ENCODE measurements around the gene PLEKHH3. TPM values are rescaled to one million over a fixed set of nuclear protein-coding genes. Genes with fewer than 3 reads are reported as not detected.

PLEKHH3 gene
- polyA plus RNA-seq, 1 donor (not counting 4 experiments of a cell fraction or from before 2014, with no cell fraction given) = 4.9 TPM

GRCh38 chr17:42669977-42670788, 6.6 kb downstream of the PLEKHH3 start:
- peaks cover 2% of the 10 kb centered on the region for H3K79me2 ChIP-seq (ENCODE audit: control insufficient read depth, insufficient read depth, low read length)
- no peak overlapping the region for H3K4me3 ChIP-seq (ENCODE audit: control insufficient read depth in 2 of 3, extremely low read depth in 1 of 3, insufficient read depth in 2 of 3, low read depth in 1 of 3, low read length in 3 of 3)
- H3K9me3 ChIP-seq (ENCODE audit: control insufficient read depth, low read depth, low read length) = no peaks in the 10 kb centered on the region
- FAIRE-seq (no peak), DNase-seq (ENCODE audit: low read depth, low spot score) (no peak)
- no peaks in the 10 kb centered on the region for H3K27me3 ChIP-seq (ENCODE audit: control insufficient read depth, extremely low read depth, insufficient read depth, low read length)
- H3K27ac ChIP-seq (ENCODE audit: control insufficient read depth, insufficient read depth, low read length) = no peak overlapping the region
- H3K9ac ChIP-seq (ENCODE audit: control insufficient read depth, extremely low read depth, insufficient read depth, low read length) = no peak overlapping the region
- dilution Hi-C loops (cut with MboI; ENCODE audit: extremely low pct_ligation_motif_present, low sequenced_read_pairs) = loop anchor here (10.0 kb wide), 1 partner anchor 65 kb away; the partner anchor contains the start of genes RETREG3 and TUBG1
- peaks cover 32 to 40% of the 10 kb centered on the region in 2 experiments for H3K36me3 ChIP-seq (ENCODE audit: control insufficient read depth in 2 of 2, extremely low read depth in 1 of 2, insufficient read depth in 2 of 2, low read length in 2 of 2)
- peaks cover 8% of the 10 kb centered on the region for H4K20me1 ChIP-seq (ENCODE audit: control insufficient read depth, extremely low read depth, insufficient read depth, low read length)
- H3K4me2 ChIP-seq (ENCODE audit: control insufficient read depth, extremely low read depth, insufficient read depth, low read depth, low read length) = no peak overlapping the region
- H3K4me1 ChIP-seq (ENCODE audit: control insufficient read depth, extremely low read depth, insufficient read depth, low read length) = peaks cover 55% of the 10 kb centered on the region
- H3K9me1 ChIP-seq (ENCODE audit: control insufficient read depth, extremely low read depth, insufficient read depth, low read length) = peaks cover 4% of the 10 kb centered on the region
- TF ChIP-seq CTCF (optimal IDR thresholded peaks at IDR 0.05 in 1 of 3, IDR thresholded peaks at IDR 0.05 in 1 of 3, conservative IDR thresholded peaks at IDR 0.05 in 1 of 3; ENCODE audit: extremely low read depth in 1 of 3, insufficient read depth in 2 of 3, low read length in 3 of 3) (no peak), EZH2 (IDR thresholded peaks at IDR 0.05; ENCODE audit: low read length) (no peak)
- no peak overlapping the region for H2AFZ ChIP-seq (ENCODE audit: control insufficient read depth, low read length)

- Histone ChIP-seq H3K27me3 (ENCODE audit: control insufficient read depth, extremely low read depth, insufficient read depth, low read length) (no peaks in the 10 kb centered on the region), H3K27ac (ENCODE audit: control insufficient read depth, insufficient read depth, low read length) (no peak overlapping the region), H3K4me2 (ENCODE audit: control insufficient read depth, extremely low read depth, insufficient read depth, low read depth, low read length) (no peak overlapping the region), H3K9me3 (ENCODE audit: control insufficient read depth, low read depth, low read length) (no peaks in the 10 kb centered on the region), H3K9ac (ENCODE audit: control insufficient read depth, extremely low read depth, insufficient read depth, low read length) (no peak overlapping the region), H3K36me3 (ENCODE audit: control insufficient read depth in 2 of 2, extremely low read depth in 1 of 2, insufficient read depth in 2 of 2, low read length in 2 of 2) (peaks cover 32 to 40% of the 10 kb centered on the region in 2 experiments), H3K4me3 (ENCODE audit: control insufficient read depth in 2 of 3, extremely low read depth in 1 of 3, insufficient read depth in 2 of 3, low read depth in 1 of 3, low read length in 3 of 3) (no peak overlapping the region), H3K4me1 (ENCODE audit: control insufficient read depth, extremely low read depth, insufficient read depth, low read length) (peaks cover 50% of the 10 kb centered on the region), H4K20me1 (ENCODE audit: control insufficient read depth, extremely low read depth, insufficient read depth, low read length) (peaks cover 6% of the 10 kb centered on the region), H2AFZ (ENCODE audit: control insufficient read depth, low read length) (no peak overlapping the region), H3K79me2 (ENCODE audit: control insufficient read depth, insufficient read depth, low read length) (peaks cover under 1% of the 10 kb centered on the region), H3K9me1 (ENCODE audit: control insufficient read depth, extremely low read depth, insufficient read depth, low read length) (peaks cover 4% of the 10 kb centered on the region)
- no peak for DNase-seq (ENCODE audit: low read depth, low spot score)
- dilution Hi-C loops (cut with MboI; ENCODE audit: extremely low pct_ligation_motif_present, low sequenced_read_pairs) = loop anchor here (10.0 kb wide), 1 partner anchor 65 kb away; the partner anchor contains the start of genes RETREG3 and TUBG1
- FAIRE-seq = no peak
- TF ChIP-seq CTCF (optimal IDR thresholded peaks at IDR 0.05 in 1 of 3, IDR thresholded peaks at IDR 0.05 in 1 of 3, conservative IDR thresholded peaks at IDR 0.05 in 1 of 3; ENCODE audit: extremely low read depth in 1 of 3, insufficient read depth in 2 of 3, low read length in 3 of 3) (no peak), EZH2 (IDR thresholded peaks at IDR 0.05; ENCODE audit: low read length) (no peak)
Measured at GRCh38 chr17:42669705-42669976, 7.2 kb downstream of the PLEKHH3 start.
